Left ventricle myocardium inferior (tissue), 1 donor: ENCODE results near the gene SDR42E2. TPM values are rescaled to one million over a fixed set of nuclear protein-coding genes. Genes with fewer than 3 reads are reported as not detected.

Experiments used
- DNase-seq: peaks from one replicate; pipeline ENCODE4 v3.0.0-alpha.2; 2020
- H3K27ac ChIP-seq: fragments of 200-600 bp; replicated peaks from 2 replicates; pipeline ENCODE4 v1.8.0; 2021
- H3K27me3 ChIP-seq: fragments of 200-600 bp; 2 replicates; pipeline ENCODE4 v1.8.0; 2021; ENCODE audit warnings: low read depth
- H3K36me3 ChIP-seq: fragments of 200-600 bp; 2 replicates; pipeline ENCODE4 v1.8.0; 2021
- H3K4me1 ChIP-seq: fragments of 200-600 bp; 2 replicates; pipeline ENCODE4 v1.8.0; 2021
- H3K4me3 ChIP-seq: fragments of 200-600 bp; 2 replicates; pipeline ENCODE4 v1.8.0; 2021; ENCODE audit warnings: mild to moderate bottlenecking, moderate library complexity
- H3K9me3 ChIP-seq: fragments of 200-600 bp; replicated peaks from 2 replicates; pipeline ENCODE4 v1.8.0; 2021
- CTCF ChIP-seq: fragments of 200-600 bp; IDR thresholded peaks from 2 replicates; pipeline ENCODE4 v1.8.0; 2021; ENCODE audit warnings: antibody characterized with exemption, mild to moderate bottlenecking, borderline replicate concordance
- intact Hi-C: fragments of 100-400 bp; cut with micrococcal nuclease; formaldehyde crosslinking; loops from one replicate; pipeline ENCODE4 v1.11.0; 2022
- long read RNA-seq: library from polyadenylated mRNA; unstranded; transcript quantifications from one replicate; pipeline ENCODE4 v2.0.0, GENCODE V29; 2021
- total RNA-seq: library from RNA; stranded (reverse); fragmentation: NEBNext Ultra II Directional; extraction: Animal tissue kit (Norgen Biotek cat#: 25700); gene quantifications from one replicate; pipeline ENCODE4 v1.2.1, GENCODE V29; 2021
- donor health status: DM: no; HTN: yes; CAD: no; lungs with severe emphysema.

SDR42E2 gene
- total RNA-seq: 0.08 TPM
- long read RNA-seq: 0 reads

GRCh38 chr16:22161999-22162655 lies at the start of gene SDR42E2:
Gene SDR42E2, plus strand, starts transcription at chr16:22162506. Its CDS starts 3,077 bp downstream, at chr16:22165583.
- Histone ChIP-seq H3K9me3 (peaks cover 9% of the 10 kb centered on the region), H3K27me3 (peaks cover 35% of the 10 kb centered on the region), H3K4me3 (peak within 1 kb of the TSS; percentile 46), H3K4me1 (peaks cover 5% of the 10 kb centered on the region), H3K36me3 (no peaks in the 10 kb centered on the region), H3K27ac (no peak within 1 kb of the TSS)
- intact Hi-C loops: no loop called here
- no peak for TF ChIP-seq CTCF
- no peak for DNase-seq

GRCh38 chr16:22116095-22116700 lies 46.1 kb upstream of the SDR42E2 start:
- DNase-seq: no peak
- no peaks in the 10 kb centered on the region for H3K9me3 ChIP-seq
- H3K27ac ChIP-seq: no peak overlapping the region
- intact Hi-C loops: no loop called here
- no peaks in the 10 kb centered on the region for H3K36me3 ChIP-seq
- no peak for TF ChIP-seq CTCF
- H3K4me3 ChIP-seq: no peak overlapping the region
- no peaks in the 10 kb centered on the region for H3K27me3 ChIP-seq
- no peaks in the 10 kb centered on the region for H3K4me1 ChIP-seq

- H3K27me3 ChIP-seq: no peaks in the 10 kb centered on the region
- no peak for TF ChIP-seq CTCF
- no peak overlapping the region for H3K4me3 ChIP-seq
Measured at GRCh38 chr16:22117609-22118008, 44.7 kb upstream of the SDR42E2 start.

GRCh38 chr16:22120440-22120839 lies 41.9 kb upstream of the SDR42E2 start:
- Histone ChIP-seq H3K9me3 (no peaks in the 10 kb centered on the region), H3K27me3 (no peaks in the 10 kb centered on the region), H3K4me3 (no peak overlapping the region), H3K4me1 (no peaks in the 10 kb centered on the region), H3K27ac (no peak overlapping the region), H3K36me3 (no peaks in the 10 kb centered on the region)
- intact Hi-C loops: no loop called here
- DNase-seq: no peak
- TF ChIP-seq CTCF: no peak

More at GRCh38 chr16:22117609-22118008, 44.7 kb upstream of the SDR42E2 start:
- DNase-seq: no peak
- intact Hi-C loops: no loop called here
- Histone ChIP-seq H3K9me3 (no peaks in the 10 kb centered on the region), H3K4me1 (no peaks in the 10 kb centered on the region), H3K36me3 (no peaks in the 10 kb centered on the region), H3K27ac (no peak overlapping the region)

GRCh38 chr16:22122239-22122638 lies 40.1 kb upstream of the SDR42E2 start:
- H3K27me3 ChIP-seq: no peaks in the 10 kb centered on the region
- no peak for DNase-seq
- H3K27ac ChIP-seq: no peak overlapping the region
- intact Hi-C loops: no loop called here
- no peak for TF ChIP-seq CTCF
- no peaks in the 10 kb centered on the region for H3K36me3 ChIP-seq
- H3K9me3 ChIP-seq: no peaks in the 10 kb centered on the region
- no peak overlapping the region for H3K4me3 ChIP-seq
- no peaks in the 10 kb centered on the region for H3K4me1 ChIP-seq
